OCI-LY7 (cell line): Measurements from ENCODE around the gene MGMT.

ENCODE experiments used
- CTCF ChIP-seq: fragments of 200-600 bp; sonication (generic); conservative IDR thresholded peaks from 2 replicates; pipeline ENCODE4 v1.5.1; 2014; ENCODE audit warnings: mild to moderate bottlenecking, antibody characterized with exemption, low read length, moderate library complexity, mixed read lengths
- EZH2phosphoT487 ChIP-seq: fragments of 200-600 bp; sonication (generic); IDR thresholded peaks from 2 replicates; pipeline ENCODE4 v1.6.1; 2018; ENCODE audit warnings: low read depth, borderline replicate concordance, mild to moderate bottlenecking, mixed run types, antibody characterized with exemption, low read length, moderate library complexity, mixed read lengths

- TF ChIP-seq EZH2phosphoT487 (no peak), CTCF (no peak)
These were observed 3.2 kb downstream of the MGMT start for GRCh38 chr10:129470103-129470851.
